Suprapubic skin (tissue), 4 donors: Measurements from ENCODE around the gene STX11.

ENCODE experiments used
- EP300 ChIP-seq: sonication (generic); formaldehyde crosslinking; IDR thresholded peaks from one replicate; pipeline ENCODE4 v1.6.1; 2017; ENCODE audit warnings: antibody characterized with exemption
- POLR2A ChIP-seq, 2 donors: fragments of 450-650 bp; IDR thresholded peaks; one replicate each; pipeline ENCODE4 v1.6.1; 2017; ENCODE audit warnings: antibody characterized with exemption in 2 of 2, mild to moderate bottlenecking in 2 of 2, moderate library complexity in 2 of 2
- POLR2AphosphoS5 ChIP-seq, 3 donors: sonication (generic); formaldehyde crosslinking; IDR thresholded peaks; one replicate each; pipeline ENCODE4 v1.6.1; 2017; ENCODE audit warnings: antibody characterized with exemption in 3 of 3
- TF ChIP-seq, protein P1 (sequence below), 2 donors: fragments of 200-600 bp in 1 of 2; fragments of 450-650 bp in 1 of 2; sonication (generic) in 1 of 2; IDR thresholded peaks; one replicate each; pipeline ENCODE4 v1.5.1; 2016 to 2019; ENCODE audit warnings: antibody characterized with exemption in 2 of 2, mild to moderate bottlenecking in 1 of 2, moderate library complexity in 1 of 2

DNA sequence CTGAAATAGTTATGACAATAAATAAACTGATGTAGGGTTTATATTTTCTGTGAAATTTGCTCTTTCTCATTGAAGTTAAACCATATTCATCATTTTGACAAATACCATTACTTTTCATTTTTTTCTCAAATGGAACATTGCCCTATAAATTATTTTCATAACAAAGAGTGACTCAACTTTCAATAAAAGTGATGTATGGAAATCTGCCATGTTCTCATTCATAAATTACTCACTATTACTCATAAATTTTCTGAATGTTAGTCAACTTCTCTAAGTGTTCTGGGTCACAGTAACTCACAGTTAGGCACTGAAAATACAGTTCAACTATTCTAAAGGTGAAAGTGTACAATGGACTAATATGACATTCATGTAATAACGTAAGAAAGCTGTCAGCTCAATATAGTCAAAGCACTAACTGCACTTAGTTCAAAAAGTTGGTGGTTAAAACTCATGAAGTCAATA, 19.0 kb upstream of the STX11 start:
- no peak for TF ChIP-seq POLR2A (IDR thresholded peaks at IDR 0.05)
- TF ChIP-seq, protein P1, sequence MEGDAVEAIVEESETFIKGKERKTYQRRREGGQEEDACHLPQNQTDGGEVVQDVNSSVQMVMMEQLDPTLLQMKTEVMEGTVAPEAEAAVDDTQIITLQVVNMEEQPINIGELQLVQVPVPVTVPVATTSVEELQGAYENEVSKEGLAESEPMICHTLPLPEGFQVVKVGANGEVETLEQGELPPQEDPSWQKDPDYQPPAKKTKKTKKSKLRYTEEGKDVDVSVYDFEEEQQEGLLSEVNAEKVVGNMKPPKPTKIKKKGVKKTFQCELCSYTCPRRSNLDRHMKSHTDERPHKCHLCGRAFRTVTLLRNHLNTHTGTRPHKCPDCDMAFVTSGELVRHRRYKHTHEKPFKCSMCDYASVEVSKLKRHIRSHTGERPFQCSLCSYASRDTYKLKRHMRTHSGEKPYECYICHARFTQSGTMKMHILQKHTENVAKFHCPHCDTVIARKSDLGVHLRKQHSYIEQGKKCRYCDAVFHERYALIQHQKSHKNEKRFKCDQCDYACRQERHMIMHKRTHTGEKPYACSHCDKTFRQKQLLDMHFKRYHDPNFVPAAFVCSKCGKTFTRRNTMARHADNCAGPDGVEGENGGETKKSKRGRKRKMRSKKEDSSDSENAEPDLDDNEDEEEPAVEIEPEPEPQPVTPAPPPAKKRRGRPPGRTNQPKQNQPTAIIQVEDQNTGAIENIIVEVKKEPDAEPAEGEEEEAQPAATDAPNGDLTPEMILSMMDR (IDR thresholded peaks at IDR 0.05): no peak
- TF ChIP-seq EP300: no peak
- TF ChIP-seq POLR2AphosphoS5 (IDR thresholded peaks at IDR 0.05): no peak
